HG02870 (cell line): ENCODE measurements around the gene ZDHHC9.

Source experiments
- ATAC-seq: cut with Tn5 transposase; IDR thresholded peaks from one replicate; pipeline ENCODE4 v1.9.1; 2021; ENCODE audit warnings: mild to moderate bottlenecking, moderate library complexity; ENCODE audit not compliant: unreplicated experiment

Gene ZDHHC9

DNA sequence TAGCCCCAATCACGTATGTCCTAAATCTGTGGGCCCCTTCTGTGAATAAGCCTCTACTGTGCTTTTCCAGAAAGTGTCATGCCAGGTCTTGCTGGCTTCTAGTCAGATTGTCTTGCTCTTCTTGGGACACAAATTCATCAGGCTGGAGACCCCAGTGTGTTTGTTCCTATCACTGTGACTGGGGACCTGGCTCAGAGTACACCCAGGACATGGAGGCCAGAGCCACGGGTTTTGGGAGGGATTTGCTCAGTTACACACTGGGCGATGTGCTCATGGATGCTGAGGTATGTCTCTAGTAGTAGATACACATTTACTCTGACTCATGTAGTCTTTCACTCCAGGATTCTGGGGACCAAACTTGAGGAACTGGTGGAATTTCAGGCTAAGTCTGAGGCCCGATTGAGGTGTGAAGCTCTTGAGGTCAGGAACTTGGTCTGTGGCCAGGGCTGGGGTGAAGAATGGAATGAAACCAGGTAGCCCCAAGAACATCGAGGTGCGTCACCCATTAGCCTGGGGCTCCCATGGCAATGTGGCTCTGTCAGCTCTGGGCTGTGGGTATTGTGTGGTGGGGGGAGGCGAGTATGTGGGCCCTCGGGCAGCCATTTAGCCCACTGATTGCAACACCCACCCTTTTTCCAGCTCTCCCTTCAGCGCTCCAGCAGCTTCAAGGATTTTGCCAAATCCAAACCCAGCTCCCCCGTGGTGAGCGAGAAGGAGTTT is 56.2 kb downstream of the ZDHHC9 start:
- no peak for ATAC-seq

DNA sequence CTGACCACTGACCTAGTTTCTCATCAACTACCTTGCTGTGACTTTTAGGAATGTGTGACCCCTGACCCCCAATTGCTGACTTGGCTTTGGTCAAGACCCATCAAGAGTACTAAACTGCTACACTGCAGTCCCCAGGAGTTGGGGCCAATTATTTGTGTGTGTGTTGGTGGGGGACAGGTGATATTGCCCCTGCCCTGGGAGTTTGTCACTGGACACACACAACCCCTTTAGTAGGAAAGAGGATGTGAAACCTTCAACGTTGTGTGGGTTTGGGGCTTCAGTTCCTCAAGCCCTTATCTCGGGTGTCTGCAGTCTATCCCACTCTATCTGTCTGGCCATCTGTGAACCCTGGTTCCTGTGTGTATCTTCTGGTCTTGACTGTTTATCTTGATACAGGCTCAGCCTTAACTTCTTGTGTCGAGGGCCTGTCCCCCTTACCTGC is 57.5 kb downstream of the ZDHHC9 start:
- peak; percentile 82 for ATAC-seq

DNA sequence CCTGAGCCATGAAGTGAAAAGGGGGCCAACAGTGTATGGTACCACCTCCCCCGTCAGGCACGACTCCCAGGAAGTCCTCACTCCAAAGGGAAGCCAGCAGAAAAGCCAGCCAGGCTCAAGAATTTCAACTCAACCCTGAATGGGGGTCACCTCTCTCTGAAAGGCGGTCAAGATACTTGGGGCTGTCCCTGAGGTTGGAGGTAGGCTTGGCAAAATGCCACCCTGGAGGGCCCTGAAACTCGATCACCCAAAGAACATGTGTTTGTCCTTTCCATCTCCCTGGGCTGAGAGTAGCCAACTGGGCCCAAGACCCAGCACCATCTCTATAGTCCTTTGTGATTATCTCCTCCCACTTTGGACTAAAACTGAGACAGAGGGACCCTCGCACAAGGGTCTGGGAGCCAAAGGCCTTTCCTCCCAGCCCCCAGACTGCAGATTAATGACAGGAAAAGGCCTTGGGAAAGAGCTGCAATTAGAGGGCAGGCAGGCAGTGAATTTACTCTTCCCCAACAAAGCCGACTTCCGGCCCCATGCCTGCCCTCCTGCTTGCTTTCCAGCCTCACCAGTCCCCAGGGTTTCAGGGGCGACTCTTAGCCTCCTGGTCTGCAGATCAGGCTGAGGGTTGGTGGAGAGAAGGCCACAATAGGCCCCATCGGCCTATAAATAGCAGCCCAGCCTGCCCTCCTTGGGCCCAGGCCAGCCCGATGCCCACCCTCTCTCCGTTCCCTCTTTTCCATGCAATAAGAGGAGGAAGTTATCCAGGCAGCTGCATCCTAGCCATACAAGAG is 58.3 kb downstream of the ZDHHC9 start:
- no peak for ATAC-seq

DNA sequence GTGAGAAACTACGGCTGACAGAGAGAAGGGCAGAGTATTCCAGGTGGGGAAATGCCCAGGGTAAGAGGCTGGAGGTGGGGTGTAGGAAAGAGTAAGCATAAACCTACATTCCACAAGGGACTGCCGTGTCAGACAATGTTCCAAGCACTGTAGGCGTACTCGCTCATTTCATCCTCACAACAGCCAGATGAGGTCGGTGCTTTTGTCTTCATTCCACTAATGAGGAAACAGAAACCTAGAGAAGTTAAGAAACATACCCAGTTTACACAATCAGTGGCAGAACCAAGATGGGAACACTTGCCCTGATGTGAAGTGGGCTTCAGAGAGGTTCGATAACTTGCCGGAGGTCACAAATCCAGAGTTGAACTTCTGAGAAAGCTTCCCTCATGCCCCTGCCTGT is 59.3 kb downstream of the ZDHHC9 start:
- no peak for ATAC-seq

DNA sequence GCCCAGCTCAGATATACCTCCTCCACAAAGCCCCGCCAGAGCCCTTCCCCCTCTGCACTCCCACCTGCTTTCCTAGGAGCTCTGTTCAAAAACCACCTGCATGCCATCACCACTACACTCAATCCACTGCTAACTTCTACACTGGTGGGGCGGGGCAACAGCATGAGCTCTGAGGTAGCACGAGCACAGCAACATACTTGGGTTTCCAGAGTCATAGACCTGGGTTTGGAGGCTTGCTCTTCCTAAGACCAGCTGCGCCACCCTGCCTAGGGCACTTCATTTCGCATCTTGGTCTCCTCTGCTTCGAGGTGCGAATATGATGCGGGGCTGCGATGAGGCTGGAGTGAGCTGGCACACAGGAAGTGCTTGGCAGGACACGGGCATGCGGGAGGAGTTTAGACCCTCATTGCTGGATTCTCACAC is 60.4 kb downstream of the ZDHHC9 start:
- no peak for ATAC-seq

DNA sequence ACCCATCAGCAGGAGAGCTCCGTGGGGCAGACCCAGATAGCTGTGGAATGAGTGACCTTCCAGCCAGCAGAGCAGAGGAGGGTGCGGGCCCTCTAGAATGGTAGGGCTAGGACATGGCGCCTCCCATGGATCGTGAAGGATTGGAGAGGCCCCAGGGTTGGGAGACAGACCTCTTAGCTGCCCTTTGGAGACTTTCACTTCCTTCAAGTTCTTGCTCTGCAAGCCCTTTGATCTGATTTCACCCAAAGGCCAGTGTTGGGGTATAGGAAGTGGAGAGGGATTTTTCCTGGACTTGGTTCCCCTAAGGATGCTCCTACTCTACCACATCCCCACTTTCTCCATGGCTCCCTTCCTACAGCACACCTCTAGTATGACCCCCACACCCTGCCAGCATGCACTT is 61.0 kb downstream of the ZDHHC9 start:
- no peak for ATAC-seq

DNA sequence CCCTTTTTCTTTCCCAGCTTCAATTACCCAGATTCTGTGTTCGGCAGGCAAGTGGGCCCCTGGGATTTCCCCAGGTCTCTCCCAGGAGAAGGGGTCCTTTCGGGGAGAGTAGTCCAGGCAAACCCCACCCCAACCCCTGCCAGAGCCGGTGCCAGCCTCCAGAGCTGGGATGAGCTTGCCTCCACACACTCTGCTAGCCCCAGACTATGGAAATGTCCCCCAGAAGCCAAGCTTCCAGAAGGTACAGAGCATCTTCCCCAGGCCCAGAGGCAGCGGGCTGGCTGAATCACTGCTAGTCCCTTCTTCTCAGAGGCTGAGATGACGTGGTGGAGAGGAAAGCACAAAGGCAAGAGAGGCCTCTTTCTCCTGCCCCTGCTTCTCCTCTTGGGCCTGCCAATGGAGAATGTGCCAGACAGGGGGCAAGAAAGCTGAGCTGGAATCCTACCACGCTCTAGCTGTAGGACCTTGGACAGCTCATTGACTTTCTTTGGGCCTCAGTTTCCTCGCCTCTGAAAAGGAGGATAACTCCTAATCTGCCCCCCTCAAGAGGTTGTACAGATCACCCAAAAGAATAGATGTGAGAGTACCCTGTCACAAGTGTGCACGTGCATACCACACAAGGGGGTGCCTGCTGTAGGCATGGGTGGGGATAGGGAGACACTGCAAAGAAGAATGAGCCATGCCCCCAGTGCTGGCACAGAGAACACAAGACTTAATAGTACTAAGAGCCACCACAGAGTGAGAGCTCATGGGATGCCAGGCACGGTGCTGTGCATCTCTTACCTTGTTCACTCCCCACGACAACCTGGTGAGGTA is 61.8 kb downstream of the ZDHHC9 start:
- ATAC-seq: no peak

DNA sequence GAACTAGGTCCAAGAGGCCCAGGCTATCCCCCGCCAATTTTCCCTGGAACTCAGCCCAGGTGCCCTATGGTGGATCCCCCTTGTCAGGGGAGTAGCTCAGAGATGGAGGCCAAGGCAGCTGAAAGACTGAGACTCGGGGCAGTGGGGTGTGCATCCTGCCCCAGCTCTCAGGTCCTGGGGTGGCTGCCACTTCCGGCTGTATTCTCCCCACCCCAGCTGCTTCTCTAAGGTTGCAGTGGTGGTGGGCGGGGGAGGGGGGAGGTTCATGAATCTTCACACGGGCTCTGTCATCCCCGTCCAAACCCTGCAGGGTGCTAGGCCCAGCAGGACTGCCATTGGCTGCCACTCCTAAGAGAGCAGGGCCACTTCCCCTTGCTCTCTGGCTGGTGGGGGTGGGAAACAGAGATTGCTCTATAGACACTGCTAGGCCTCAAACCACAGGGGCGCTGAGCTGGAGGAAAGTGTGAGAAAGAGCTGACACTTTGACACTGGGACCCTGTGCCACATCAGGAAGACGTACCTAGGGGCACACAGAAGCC is 62.5 kb downstream of the ZDHHC9 start:
- ATAC-seq: peak; percentile 63

DNA sequence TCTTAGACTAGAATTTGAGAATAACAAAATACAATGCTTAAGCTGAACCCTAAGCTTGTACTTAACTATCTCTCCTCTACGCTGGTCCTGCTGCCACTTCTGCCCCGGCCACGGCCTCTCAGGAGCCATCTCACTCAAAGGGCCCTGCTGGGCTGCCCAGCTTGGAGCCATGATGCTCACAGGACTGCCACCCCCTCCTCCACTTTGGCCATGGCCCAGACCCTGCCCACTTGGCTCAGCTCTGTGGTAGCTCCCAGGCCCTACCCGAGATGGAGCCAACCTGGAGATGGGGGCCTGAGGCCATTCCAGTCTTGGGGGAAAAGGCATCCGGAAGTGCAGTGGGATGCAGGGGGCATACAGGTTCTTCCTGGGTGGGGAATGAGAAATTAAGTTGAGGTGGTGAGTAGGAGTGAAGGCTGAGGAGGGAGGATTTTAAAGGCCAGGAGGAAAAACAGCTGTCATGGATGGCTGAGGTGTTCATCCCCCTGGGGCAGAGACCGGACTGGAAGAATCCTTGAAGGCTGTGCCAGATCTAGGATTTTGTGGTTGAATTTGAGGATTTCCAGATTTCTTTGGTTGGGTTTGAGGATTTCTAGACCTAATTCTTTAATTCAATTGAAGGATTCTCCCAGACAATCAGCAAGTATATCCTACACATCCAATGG is 63.1 kb downstream of the ZDHHC9 start:
- ATAC-seq: no peak

DNA sequence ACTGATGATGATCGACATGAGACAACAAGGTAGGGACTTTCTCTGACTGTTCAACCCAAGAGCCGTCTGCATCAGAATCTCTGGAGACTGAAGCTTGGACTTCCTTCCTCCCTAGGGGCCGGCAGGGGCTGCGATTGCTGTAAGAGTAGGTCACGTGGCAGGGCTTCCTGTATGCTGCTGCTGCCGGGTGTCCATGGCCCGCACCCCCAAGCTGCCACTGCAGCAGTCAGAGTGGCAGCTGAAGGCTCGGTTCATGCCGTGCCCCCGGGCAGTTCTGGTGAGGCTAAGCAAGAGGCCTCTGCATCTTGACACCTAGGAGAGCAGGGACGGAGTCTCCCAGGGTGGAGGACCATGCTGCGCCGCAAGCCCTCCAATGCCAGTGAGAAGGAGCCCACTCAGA is 63.9 kb downstream of the ZDHHC9 start, which contains the start of gene SASH3:
SASH3 (plus strand) TSS at position 203 of the 400 bp plus-strand sequence; CDS start at position 352, 149 bp downstream.
- ATAC-seq: peak; percentile 31

DNA sequence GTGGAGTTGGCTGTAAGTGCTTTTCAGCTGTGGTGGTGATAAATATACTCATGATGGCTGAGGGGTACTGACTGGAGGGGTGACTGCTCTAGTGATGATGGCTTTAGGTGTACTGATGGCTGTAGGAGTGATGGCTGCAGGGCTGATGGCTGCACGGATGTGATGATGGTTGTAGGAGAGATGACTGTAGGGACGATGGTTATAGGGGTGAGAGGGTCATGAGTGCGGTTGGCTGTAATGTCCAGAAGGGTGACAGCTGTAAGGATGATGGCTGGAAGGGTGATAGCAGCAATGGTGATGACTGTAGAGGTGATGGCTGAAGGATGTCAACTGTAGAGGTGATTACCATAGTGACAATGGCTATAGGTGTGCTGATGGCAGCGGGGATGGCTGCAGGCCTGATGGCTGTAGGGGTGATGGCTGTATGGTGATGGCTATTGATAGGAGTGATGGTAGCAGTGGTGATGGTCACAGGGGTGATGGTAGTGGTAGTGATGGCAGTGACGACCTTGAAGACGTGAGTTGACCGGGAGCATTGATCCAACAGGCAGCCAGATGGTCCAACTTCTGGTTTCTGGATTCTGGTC is 64.5 kb downstream of the ZDHHC9 start:
- ATAC-seq: no peak

DNA sequence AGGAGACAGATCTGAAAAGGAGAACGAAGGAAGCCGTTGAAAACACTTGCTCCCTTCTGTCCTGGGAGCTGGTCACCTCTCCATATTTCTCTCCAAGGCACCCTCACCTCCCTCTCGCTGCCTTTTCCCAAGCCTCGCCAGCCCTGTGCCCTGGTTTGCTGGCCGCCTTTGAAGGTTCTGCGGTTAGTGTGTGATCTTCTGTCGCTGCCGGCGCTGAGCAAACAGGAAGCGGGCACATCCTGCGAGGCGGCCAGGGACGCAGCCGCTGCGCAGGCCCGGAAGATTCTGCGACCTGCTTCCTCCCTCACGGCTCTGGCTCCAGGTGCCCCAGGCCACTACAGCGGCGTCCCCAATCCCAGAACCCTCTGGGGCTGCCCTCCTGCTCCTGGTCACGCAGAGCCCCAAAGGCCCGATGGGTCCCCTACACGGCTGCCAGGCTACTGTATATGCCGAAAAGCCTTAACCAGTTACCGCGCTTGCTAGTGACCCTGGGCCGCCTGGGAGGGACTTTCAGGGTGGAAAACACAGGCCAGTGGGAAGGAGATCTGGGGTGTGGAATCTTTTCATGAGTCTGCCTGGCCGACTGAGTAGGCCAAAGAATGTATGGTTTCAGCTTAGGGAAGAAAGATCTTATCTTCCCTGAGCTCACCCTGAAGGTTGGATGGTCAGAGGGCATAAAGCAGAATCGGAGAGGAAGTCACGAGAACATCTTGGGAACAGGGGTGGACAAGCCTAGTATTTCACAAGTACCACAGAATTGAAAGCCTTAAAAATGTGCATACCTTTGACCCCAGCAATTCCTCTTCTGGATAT is 66.3 kb downstream of the ZDHHC9 start:
- no peak for ATAC-seq

DNA sequence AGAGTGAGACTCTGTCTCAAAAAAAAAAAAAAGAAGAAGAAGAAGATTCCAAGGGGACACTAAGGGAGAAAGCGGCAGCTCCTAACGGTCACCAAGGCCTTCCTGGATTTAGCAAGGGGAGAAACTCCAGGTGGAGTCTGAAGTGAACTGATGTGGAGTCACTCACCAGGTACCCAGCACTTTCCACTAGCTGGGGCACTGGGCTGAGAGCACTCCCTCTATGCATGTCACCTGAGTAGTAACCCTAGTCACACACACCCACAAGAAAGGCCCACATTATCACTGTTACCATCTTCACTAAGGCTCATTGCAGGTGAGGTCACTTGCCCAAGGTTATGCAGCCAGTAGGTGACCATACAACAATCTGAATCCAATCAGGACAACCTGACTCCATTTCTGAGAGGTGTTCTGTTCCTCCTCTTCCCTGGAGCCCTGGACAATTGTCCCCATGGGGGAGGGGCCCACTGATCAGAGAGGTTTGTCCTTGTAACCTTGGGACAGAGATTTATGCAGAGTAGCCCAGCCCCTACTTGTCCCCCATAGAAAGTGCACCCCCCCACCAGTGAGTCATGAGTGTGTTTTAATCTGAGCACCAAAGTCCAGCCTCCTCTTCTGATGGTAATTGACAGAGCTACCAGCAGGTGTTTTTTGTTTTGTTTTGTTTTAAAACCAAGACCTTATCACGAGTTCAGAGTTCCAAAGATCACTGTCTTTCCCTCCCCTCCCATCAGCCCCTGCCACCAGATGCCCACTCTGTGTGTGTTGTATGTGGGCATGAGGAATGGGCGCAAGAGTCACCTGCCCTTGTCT is 69.8 kb downstream of the ZDHHC9 start:
- ATAC-seq: no peak

DNA sequence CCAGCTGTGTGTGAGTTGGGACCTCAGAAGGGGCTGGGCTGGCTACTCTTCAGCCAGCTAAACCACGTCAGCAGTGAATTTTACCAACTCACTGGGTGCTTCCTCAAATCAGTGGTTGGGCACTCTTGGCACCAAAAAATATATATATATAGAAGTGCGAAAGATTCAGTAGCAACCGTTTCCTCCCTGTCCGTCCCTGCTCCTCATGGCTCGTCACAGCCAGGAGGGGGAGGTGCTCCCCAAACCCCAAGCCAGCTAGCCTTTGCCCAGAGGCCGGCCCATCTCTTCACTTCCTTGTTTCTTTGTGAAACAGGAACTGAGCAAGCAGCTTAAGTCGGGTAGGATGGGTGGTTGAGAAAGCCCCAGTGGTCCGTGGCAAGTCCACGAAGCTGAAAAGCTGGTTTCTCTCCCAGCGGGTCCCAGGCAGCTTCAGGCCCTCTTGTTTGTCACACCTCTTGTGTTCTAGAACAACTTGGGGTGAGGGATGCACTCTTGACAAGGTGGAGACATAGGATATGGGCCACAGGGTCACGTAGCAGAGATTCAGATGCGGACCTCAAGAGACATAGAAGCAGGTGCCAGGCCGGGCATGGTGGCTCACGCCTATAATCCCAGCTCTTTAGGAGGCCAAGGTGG is 70.8 kb downstream of the ZDHHC9 start:
- peak; percentile 73 for ATAC-seq

DNA sequence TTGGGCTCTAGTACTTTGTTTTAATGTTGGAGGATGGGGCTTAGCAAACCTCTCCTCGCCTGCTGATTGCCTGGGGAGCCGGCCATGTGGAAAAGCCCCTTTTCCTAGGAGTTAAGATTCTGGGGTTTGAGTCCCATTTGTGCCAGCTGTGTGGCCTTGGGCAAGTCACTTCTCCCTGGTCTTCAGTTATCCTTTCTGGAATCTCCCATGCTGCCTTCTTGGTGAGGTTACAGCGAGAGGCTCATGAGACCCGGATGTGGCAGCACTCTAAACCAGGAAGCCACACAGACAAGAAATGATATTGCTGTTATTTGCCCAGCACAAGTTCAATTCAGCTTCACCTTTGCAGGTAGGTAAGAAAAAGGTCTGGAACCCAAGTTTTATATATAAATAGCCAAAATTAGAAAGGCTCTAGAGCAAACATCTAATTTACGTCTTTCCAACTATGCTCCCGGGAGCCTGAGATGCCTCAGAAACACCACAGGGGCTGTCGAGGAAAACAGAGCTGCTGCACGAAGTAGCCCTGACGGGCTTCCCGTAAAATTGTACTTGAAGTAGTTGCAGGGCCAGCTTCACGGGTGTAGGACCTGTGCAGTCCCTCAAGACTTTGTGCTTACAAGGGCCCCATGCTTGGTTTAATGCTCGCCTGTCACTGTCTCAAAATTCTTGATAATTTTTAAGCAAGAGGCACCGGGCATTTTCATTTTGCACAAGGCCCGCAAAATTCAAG is 72.3 kb downstream of the ZDHHC9 start:
- ATAC-seq: no peak

DNA sequence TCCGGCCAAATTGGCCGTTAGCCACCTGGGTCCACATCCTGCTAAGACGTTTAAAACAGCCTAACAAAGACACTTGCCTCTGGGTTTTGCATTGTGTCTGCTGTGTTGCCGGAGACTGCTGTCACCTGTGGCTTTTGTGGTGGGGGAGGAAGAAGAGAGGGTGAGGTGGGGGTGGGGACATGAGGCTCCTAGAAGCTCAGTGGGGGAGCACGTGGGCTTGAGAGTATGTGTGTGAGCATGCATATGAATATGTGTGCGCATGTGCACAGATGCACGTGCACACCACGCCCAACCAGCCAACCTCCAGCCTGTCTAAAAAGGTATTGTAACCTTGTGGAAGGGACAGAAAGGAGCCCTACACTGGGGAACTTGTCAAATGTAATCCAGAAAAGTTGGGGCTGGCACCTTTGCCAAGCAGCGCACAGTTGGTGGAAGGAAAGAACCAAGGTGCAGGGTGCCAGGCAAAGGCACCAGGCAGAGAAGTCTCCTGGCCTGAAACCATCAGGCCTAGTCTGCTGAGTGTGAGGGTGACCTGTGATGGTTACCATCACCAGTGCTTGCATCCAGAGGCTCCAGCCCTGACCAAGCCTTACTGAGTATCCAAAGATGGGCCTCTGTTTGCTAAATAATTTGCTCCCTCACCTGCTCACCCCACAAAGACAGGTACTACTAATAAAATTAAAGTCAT is 74.1 kb downstream of the ZDHHC9 start:
- peak; percentile 42 for ATAC-seq
